GM12891 (cell line): Measurements from ENCODE around the gene ZNG1A.
"Not testable (repeated sequence)": the region's sequence is repeated elsewhere in the genome, so short reads cannot be mapped to it uniquely, and the experiment has no call there.

Experiments used
- PAX5 ChIP-seq: IDR thresholded peaks from 2 replicates; pipeline ENCODE4 v1.6.1; 2011; ENCODE audit warnings: low read length, moderate library complexity, mild to moderate bottlenecking; ENCODE audit not compliant: insufficient read depth, severe bottlenecking
- POLR2A ChIP-seq: IDR thresholded peaks from 2 replicates; pipeline ENCODE4 v1.6.1; 2011; ENCODE audit warnings: low read depth, low read length, control low read depth
- POLR2AphosphoS5 ChIP-seq: IDR thresholded peaks from 2 replicates; pipeline ENCODE4 v1.6.1; 2011; ENCODE audit warnings: low read depth, low read length, control low read depth
- POU2F2 ChIP-seq: IDR thresholded peaks from 2 replicates; pipeline ENCODE4 v1.6.1; 2011; ENCODE audit warnings: low read depth, mild to moderate bottlenecking, control low read depth, low read length, moderate library complexity
- TAF1 ChIP-seq: IDR thresholded peaks from 2 replicates; pipeline ENCODE4 v1.6.1; 2011; ENCODE audit warnings: low read depth, low read length, control low read depth

GRCh38 chr9:178140-178825 lies 573 bp downstream of the ZNG1A start:
- TF ChIP-seq POLR2A, TAF1, POLR2AphosphoS5, POU2F2, PAX5: not testable (repeated sequence)
